HG02763 (cell line): ENCODE data around the gene NR4A1.

ENCODE experiments used
- ATAC-seq: cut with Tn5 transposase; IDR thresholded peaks from one replicate; pipeline ENCODE4 v1.9.1; 2021; ENCODE audit warnings: mild to moderate bottlenecking, moderate library complexity; ENCODE audit not compliant: unreplicated experiment

NR4A1 gene

DNA sequence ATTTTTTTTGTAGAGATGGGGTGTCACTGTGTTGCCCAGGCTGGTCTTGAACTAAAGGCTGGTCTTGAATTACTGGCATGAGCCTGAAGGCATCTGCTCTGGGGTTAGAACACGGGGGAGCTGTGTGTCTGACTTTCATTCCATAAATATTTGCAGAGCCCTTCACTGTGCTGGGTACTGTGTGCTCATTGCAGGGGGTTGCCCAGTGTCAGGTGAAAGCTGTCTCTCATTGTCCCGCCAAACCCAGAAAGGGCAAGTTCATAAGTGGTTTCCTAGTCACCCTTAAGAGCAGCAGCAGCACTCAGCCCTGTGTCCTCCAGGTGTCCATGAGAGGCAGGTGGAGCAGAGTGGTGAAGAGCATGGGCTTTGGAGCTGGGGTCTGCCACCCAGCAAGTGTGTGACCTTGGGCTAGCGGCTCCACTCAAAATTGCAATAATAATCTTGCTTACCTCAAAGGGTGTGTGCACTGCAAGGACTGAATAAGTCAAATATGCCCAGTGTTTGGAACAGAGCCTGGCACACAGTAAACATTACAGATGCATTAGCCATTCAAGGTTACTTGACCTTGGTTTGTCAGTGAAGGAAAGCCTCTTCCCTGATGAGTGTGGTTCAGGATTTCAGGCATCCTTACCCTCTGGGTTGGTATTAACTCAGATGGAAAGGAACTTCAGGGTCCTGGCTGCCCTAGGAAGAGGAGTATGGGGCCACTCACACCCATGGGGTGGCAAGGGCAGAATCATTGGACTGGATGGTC is 23.9 kb downstream of the NR4A1 start:
- no peak for ATAC-seq

DNA sequence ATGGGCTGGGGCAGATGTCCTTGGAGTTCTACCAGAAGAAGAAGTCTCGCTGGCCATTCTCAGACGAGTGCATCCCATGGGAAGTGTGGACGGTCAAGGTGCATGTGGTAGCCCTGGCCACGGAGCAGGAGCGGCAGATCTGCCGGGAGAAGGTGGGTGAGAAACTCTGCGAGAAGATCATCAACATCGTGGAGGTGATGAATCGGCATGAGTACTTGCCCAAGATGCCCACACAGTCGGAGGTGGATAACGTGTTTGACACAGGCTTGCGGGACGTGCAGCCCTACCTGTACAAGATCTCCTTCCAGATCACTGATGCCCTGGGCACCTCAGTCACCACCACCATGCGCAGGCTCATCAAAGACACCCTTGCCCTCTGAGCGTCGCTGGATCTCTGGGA is 25.6 kb downstream of the NR4A1 start:
- no peak for ATAC-seq

DNA sequence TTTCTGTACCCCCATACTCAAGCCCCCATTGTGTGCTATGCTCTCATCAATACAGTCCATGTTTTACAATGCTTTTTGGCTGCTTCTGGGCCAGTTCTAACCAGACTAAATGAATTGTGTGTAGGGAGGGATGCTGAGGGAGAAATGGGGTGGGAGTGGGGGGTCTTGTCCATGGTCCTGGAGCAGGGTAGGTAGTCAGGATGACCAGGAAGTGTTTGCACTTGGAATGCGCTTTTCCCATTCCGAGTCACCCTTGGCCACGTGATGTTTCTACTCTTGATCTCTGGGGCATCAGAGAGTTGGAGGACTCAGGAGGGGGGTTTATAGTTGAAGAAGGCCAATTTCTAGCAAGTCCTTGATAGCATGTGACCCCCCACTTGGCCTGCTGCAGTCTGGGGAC is 27.0 kb downstream of the NR4A1 start:
- no peak for ATAC-seq

DNA sequence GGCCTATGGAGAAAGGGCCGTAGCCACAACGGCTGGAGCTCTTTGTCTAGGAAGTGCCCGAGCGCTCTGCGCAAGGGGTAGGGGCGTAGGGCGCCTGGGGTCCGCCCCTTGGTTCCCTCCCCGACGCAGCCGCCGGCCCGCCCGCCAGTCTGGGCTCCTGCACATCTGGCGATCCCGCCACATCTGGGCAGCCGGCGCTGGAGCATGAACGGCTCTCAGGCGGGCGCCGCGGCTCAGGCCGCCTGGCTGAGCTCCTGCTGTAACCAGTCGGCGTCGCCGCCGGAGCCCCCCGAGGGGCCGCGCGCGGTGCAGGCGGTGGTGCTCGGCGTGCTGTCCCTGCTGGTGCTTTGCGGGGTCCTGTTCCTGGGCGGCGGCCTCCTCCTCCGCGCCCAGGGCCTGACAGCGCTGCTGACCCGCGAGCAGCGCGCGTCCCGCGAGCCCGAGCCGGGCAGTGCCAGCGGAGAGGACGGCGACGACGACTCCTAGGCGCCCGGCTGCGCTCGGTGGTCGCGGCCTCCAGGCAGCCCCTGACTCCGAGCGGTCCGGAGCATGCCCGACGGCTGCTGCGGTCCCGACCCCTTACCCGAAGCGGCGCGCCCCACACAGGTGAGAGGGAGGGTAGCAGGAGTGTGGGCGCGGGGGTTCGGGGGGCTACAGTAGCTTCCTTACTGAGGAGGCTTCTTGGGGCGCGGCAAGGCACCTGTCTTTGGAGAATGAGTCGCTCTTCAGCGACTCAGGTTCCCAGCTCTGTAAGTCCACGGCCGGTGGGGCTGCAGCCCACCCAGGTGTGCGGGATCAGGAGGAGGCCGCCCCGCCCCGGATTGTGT is 28.5 kb downstream of the NR4A1 start, which contains the start of gene SMIM41:
TSS of gene SMIM41 (plus strand) at position 129 of the 827 bp plus-strand sequence. CDS start at position 205, 76 bp downstream.
- no peak for ATAC-seq

DNA sequence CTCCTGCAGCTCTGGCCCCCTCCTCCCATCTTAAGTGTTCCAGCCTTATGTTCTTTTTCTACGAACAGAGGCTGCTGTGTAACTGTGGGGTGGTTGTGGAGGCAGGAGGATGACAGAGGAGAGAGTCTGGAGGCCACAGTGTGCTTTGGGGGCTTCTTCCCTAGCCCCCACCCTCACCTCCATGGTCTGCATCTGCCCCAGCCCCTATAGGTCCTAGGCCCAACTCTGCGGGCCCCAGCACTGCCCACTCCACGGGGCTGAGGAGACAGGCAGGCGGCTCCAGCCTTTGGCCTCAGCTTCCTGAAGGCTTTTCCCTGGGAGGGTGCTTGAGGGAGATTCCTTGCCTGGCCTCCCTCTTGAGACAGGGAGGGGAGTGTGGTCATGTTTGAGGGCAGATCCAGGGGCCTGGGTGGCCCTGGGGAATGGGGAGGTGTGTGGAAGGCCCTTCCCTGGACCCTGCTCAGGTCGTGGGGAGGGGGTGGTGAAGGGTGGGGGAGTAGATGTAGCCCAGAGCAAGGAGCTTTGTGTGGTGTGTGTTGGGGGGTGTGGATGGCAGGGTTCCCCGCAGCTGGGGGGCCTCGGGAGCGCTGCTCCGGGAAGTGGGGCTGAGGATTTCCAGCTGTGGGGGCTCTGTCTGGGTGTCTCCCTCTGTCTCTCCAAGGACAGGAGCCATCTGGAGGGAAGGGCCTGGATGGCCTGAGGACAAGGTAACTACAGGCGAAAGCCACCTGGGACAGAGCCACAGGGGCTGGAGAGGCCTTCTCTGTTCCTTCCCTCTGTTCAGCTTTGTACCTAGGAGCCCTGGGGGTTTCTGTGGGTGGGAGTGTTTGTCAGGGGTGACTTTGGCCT is 29.4 kb downstream of the NR4A1 start:
- ATAC-seq: no peak

DNA sequence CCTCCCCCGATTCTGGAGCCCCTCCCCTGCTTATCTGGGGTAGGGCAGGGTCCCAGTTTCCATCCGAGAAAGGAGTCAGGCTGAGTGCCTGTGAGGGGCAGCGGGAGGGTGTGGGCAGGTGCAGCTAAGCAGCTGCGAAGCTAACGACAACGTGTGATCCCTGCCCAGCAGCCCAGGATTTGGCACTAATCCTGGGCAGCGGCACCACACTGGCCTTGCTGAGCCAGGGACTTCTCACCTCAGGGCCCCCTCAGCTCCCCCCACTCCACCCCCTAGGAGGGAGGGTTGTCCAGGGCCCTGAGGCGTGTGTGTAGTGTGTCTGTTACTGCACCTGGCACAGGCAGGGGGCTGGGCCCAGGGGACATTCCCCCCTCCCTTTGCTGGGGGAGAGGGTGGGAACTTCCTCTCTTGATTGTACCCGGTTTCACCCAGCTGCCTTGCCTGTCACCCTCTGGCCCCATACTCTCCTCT is 30.1 kb downstream of the NR4A1 start:
- ATAC-seq: peak; percentile 62

DNA sequence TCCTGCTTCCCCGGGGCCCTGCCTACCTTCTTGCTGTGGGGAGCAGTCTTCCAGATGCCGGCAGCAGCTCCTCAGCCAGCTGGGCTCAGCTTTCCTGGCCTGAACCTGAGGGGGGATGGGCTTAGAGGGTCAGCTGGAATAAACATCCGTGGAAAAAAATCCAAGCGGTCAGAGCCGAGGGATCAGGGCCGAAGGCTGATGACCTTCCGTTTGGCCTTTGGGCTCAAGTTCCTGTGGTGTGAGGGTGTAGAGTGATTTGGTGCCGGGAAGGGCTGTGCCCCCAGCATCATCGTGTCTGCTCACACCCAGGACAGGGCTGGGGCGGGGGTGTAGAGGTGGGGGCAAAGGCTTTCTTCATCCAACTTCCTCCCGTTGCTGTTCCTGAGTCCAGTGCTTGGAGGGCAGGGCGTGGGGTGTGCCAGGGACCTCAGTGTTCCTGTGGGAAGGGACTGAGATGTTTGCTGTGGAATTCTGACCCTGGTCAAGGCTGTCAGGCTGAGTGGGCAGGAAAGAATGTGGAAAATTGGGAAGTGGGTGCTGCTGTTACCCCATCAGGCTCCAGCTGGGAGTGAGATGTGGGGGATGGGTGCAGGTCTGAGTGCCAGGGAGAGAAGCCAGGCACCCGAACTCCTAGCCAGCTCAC is 30.9 kb downstream of the NR4A1 start:
- no peak for ATAC-seq

DNA sequence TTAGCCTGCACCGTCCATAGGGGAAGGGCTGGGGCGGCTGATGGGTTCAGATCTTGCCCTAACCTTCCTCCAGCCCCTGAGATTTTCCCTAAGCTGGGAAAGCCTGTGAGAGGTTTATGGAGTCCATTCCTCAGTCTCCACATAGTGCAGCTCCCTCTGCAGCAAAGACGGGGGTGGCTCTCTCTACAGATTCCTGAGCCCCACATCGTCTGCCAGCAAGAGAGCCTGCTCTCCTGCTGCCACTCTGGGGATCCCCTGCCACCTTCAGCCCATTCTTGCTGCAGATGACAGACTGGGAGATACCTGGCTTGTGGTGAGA is 31.4 kb downstream of the NR4A1 start:
- ATAC-seq: no peak

DNA sequence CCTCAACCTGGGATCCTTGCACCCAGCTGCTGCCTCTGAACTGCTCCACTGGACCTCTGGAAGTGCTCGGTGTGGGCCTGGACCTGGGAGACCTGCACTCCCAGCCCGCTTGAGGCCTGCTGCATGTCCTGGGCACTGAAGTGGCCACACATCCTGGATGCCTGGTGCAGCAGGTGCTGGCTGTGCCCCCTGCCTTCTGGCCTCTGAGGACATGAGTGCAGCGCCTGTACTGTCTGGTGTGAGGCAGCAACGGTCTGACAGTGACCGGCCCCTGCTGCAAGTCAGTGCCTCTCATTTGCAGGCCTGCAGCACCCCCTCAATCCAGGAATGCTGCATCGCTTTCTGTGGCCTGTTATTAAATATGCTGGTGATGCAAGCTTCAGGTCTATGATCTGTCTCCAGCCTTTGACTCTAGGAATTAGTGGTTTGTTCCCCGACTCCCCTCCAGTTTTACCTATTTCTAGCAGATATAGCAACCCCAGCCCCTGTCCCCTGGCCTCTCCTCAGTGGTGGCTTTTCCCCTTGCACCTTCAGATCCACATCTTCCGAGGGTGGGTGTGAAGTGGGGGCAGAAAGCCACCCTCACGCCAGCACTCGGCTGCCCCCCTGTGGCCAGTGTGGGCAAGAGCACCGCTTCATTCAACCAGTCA is 31.9 kb downstream of the NR4A1 start:
- ATAC-seq: no peak

DNA sequence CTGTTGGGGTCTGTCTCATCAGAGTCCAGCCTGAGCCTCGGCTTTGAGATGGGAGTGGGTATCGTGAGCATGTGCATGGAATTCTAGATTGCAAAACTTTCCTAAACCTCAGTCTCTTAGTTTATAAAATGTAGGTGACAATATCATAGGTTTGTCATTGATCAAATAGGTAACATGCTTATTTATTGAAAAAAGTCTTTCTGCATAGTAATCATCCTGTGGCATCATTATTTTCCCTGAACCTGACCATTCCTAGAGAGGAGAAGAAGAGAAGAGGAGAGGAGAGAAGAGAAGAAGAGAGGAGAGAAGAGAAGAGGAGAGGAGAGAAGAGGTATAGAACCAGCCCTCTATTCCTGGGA is 32.4 kb downstream of the NR4A1 start:
- ATAC-seq: no peak

DNA sequence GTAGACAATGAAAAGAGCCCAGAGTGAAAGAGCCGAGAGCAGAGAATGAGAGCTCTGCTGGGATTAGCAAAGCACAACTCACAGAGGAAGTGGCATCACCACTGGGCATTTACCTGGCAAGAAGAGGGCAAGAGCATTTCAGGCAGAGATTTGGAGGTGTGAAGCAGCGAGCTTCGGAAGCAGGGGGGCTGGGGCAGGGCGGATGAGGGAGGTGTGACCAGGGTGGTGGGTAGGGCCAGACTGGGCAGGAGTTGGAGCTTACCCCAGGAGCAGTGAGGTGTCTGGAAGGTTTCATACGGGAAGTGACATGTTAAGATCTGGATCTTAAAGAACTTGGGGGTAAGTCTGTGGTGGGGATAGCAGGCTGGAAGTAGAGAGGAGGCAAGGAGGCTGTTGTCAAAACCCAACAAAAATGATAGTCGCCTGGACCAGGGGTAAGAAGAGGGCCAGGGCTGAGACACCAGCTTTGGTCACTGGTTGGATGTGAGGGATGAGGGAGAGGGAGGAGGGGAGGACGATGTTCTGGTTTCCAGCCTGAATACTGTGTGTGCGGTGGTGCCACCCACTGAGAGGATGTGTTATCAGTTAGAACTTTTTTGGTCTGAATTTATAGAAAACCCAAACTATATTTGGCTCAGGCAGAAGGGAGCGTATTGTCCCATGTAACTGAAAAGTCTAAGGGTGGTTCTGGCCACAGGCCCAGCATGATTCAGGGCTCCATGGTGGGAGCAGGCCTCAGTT is 33.4 kb downstream of the NR4A1 start:
- no peak for ATAC-seq

DNA sequence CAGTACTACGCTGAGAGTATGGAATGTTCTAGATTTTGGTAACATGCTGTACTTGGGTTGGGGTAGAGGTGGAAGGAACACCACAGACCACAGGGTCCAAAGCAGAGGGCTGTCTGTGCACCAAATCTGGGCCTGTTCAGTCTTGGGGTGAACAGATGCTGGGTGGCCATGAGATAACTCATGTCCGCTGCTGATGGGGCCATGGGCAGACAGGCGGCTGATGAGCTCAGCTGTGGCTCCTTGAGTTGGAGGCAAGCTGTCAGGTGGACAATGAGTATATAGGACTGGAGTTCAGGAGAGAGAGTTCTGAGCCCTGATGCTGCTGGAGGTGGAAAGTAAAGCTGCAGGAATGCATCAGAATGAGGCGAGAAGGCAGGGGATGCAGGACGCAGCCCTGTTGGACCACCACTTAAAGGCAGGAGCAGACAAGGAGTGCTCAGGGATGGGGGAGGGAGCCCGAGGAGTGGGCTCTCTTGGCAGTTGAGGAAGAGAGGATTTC is 34.5 kb downstream of the NR4A1 start:
- ATAC-seq: no peak

DNA sequence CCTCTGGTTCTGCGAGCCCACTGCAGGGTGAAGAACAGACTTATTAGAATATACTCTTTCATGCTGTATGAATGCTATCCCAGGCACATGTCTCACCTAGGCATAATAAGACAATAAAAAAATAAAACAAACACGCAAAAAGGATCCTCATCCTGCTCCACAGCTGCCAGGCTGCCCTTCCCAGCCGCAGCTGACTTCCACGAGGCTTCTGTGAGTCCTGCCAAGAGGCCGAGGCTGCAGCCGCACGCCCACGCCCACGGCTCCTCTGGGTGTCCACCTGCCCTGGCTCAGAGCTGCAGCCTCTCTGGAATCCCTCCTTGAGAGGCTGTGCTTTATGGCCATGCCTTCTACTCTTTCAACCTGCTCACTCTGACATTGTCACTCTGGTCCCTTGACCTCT is 35.1 kb downstream of the NR4A1 start:
- no peak for ATAC-seq

DNA sequence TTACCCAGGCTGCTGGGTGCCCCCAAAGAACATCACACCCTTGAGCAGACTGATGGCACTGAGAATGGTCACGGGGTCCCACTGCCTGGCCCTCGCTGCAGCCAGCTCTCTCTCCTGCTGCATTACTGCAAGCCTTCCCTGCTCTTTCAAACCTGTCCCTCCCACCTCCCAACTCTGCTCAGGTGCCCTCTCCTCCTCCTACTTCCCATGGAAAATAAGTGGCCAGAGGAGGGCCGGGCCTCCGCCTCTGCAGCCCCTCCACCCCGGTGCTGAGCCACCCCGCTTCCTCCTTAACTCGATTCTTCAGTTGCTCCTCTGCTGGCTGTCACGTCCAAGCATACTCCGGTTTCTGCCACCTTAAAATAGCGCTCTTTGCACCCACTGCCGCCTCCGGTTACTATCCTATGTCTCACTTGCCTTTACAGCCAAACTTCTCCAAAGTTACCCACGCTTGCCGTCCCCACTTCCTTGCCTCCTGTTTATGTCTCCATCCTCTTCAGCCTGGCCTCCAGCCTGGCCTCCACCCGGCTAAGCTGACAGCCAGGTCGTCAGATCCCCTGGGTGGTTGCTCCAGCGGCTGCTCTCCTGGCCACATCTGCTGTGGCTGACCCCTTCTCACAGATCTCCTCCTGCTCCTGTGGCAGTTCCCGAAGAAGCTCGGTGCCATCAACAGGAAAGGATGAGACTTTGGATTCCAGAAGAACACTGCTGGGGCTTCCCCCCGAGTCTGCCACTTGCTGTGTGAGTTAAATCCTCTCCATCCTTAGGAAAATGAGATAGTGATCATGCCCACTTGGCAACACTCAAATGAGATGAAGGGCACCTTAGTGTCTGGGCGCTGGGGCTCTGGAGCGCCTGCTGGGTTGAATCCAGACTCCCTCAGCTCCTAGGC is 35.9 kb downstream of the NR4A1 start:
- no peak for ATAC-seq

DNA sequence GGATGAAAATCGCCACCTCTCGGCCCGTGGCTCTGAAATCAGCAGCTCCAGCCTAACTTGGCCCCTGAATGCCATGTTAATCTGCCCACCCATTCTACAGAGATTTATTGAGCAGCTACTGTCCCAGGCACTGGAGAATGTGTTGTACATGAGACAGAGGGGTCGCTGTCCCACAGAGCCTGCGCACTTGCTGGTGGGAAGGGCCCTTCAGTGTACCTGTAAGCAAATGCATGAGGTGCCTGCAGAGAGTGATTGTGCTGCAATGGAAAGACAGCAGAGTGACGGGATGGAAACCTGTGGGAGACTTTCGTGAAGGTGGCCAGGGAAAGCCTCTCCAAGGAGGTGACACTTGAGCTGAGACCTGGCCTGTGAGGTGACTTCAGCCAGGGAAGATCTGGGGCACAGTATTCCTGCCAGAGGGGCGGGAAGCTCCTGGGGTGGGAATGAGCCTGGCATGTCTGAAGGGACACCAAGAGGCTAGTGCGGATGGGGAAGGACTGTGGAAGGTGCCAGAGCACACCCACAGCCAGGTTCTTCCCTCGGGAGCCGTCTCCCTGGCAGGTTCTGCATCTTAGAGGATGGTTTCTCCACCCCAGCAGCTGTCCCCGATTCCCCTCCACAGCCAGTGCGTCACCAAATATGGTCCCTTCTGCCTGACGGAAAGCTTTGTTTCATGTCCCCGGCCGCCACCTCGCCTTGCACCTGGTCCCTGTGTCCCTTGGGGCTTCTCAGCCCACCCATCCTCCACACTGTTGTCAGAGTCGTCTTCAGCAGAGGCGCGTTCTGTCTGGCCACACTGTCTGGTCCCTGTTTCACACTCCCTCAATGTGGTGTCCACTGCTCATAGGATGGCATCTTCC is 36.9 kb downstream of the NR4A1 start:
- ATAC-seq: peak; percentile 61

DNA sequence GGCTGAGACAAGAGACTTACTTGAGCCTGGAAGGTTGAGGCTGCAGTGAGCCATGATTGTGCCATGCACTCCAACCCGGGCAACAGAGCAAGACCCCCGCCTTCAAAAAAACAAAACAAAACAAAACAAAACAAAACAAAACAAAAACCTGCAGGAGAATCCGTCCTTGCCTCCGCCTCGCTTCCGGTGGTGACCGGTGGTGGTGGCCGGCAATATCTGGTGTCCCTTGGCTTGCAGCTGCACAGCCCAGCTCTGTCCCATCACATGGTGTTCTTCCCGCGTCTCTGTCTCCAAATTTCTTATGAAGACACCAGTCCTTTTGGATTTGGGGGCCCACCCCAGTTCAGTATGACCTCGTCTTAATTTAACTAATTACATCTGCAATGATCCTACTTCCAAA is 38.2 kb downstream of the NR4A1 start:
- ATAC-seq: no peak

DNA sequence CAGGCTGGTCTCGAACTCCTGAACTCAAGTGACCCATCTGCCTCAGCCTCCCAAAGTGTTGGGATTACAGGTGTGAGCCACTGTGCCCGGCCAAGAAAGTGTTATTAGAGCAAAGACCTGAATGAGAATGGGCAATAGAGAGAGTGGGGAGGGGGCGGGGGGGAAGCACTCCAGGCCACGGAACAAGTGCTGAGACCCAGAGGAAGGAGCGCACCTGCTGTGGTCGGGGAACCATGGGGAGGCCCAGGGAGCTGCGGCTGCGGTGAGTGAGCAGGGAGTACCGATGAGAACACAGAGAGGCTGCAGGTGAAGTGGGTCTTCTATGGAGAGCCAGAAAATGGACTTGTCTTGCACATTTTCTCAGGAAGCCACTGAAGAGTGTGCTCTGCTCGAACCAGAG is 39.0 kb downstream of the NR4A1 start:
- ATAC-seq: no peak

DNA sequence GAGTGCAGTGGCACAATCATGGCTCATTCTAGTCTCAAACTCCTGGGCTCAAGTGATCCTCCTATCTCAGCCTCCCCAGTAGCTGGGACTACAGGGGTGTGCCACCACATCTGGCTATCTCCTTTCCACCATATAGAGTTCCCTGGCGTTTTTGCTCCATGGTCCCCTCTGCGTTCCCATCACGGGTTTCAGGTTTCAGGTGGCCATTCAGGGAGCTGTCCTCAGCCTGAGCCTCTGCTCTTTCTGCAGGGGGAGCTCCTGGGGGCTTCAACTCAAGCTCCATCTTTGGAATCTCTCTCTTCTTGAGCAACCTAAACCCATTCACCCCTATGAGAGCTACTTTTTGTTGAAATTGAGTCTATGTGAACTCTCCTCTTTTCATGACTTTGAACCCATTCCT is 39.8 kb downstream of the NR4A1 start:
- no peak for ATAC-seq
